ENCODE results near the gene PTP4A1. TPM values are rescaled to one million over a fixed set of nuclear protein-coding genes. Genes with fewer than 3 reads are reported as not detected.

The PTP4A1 gene
- total and polyA plus RNA-seq, 7 donors, result 21.4 to 173 (median 44.5) TPM

DNA sequence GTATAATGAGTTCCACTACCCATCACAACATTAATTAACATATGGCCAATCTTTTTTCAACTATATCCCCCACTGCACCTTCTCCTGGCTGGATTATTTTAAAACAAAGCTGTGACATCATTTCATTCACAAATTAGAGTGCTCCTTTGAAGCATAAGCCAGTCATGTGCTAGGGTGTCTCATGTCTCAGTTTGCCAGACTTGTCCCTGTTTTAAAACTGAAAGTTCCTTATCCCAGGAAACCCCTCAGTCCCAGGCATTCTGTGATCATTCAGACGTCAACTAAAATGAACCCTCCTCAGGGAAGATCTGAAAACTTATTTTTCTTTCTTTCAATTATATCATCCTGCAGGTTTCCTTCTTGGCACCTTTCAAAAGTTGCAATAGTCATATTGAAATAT is 29.3 kb upstream of the PTP4A1 start:
- no peak overlapping the region for H3K4me3 ChIP-seq
- no peaks in the 10 kb centered on the region for H3K36me3 ChIP-seq
- no peak overlapping the region for H3K27ac ChIP-seq
- DNase-seq, result no peak
- intact Hi-C loops (cut with DNase I), result no loop called here
- no peaks in the 10 kb centered on the region for H3K9me3 ChIP-seq
- H3K4me1 ChIP-seq, result no peaks in the 10 kb centered on the region
- H3K27me3 ChIP-seq, result no peaks in the 10 kb centered on the region
- 82 to 90% methylated on average over 1 of the region's 1 CpG for WGBS, 2 donors
- TF ChIP-seq CTCF (IDR thresholded peaks at IDR 0.05) (no peak), POLR2AphosphoS5 (IDR thresholded peaks at IDR 0.05) (no peak), POLR2A (IDR thresholded peaks at IDR 0.05) (no peak)

GRCh38 chr6:63543982-63544381 is 28.3 kb upstream of the PTP4A1 start:
- intact Hi-C loops (cut with DNase I), result no loop called here
- no peaks in the 10 kb centered on the region for H3K27me3 ChIP-seq
- no peaks in the 10 kb centered on the region for H3K4me1 ChIP-seq
- no peaks in the 10 kb centered on the region for H3K36me3 ChIP-seq
- no peak for DNase-seq
- H3K4me3 ChIP-seq, result no peak overlapping the region
- H3K9me3 ChIP-seq, result no peaks in the 10 kb centered on the region
- H3K27ac ChIP-seq, result no peak overlapping the region
- WGBS, 2 donors, result 70 to 76% methylated on average over 3 of the region's 3 CpGs
- TF ChIP-seq CTCF (IDR thresholded peaks at IDR 0.05), result no peak
- no peak for TF ChIP-seq POLR2A (IDR thresholded peaks at IDR 0.05)
- no peak for TF ChIP-seq POLR2AphosphoS5 (IDR thresholded peaks at IDR 0.05)
- no peak for TF ChIP-seq EP300 (IDR thresholded peaks at IDR 0.05)

DNA sequence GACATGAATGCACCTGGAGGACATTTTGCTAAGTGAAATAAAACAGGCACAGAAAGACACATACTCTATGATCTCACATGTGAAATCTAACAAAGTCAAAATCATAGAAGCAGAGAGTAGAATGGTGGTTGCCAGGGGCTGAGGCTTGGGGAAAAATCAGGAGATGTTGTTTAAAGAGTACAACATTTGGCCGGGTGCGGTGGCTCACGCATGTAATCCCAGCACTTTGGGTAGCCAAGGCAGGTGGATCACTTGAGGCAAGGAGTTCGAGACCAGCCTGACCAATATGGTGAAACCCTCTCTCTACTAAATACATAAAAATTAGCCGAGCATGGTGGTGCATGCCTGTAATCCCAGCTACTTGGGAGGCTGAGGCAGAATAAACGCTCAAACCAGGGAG is 26.0 kb upstream of the PTP4A1 start:
- intact Hi-C loops (cut with DNase I), result no loop called here
- no peak for TF ChIP-seq POLR2AphosphoS5 (IDR thresholded peaks at IDR 0.05)
- no peak for TF ChIP-seq CTCF (IDR thresholded peaks at IDR 0.05)
- no peak for TF ChIP-seq EP300 (IDR thresholded peaks at IDR 0.05)
- TF ChIP-seq POLR2A (IDR thresholded peaks at IDR 0.05), result no peak
- Histone ChIP-seq H3K4me3 (no peak overlapping the region), H3K27me3 (no peaks in the 10 kb centered on the region), H3K9me3 (no peaks in the 10 kb centered on the region), H3K36me3 (no peaks in the 10 kb centered on the region), H3K4me1 (no peaks in the 10 kb centered on the region), H3K27ac (no peak overlapping the region)
- 95 to 96% methylated on average over 6 of the region's 6 CpGs for WGBS, 2 donors
- no peak for DNase-seq

GRCh38 chr6:63546697-63547096 is 25.6 kb upstream of the PTP4A1 start:
- no peak overlapping the region for H3K27ac ChIP-seq
- no peak for DNase-seq
- no peaks in the 10 kb centered on the region for H3K27me3 ChIP-seq
- no peak overlapping the region for H3K4me3 ChIP-seq
- TF ChIP-seq POLR2AphosphoS5 (IDR thresholded peaks at IDR 0.05), result no peak
- no peak for TF ChIP-seq EP300 (IDR thresholded peaks at IDR 0.05)
- TF ChIP-seq CTCF (IDR thresholded peaks at IDR 0.05), result no peak
- no peak for TF ChIP-seq POLR2A (IDR thresholded peaks at IDR 0.05)
- no peaks in the 10 kb centered on the region for H3K36me3 ChIP-seq
- H3K4me1 ChIP-seq, result no peaks in the 10 kb centered on the region
- intact Hi-C loops (cut with DNase I), result no loop called here
- 97 to 100% methylated on average over 1 of the region's 1 CpG for WGBS, 2 donors
- no peaks in the 10 kb centered on the region for H3K9me3 ChIP-seq

DNA sequence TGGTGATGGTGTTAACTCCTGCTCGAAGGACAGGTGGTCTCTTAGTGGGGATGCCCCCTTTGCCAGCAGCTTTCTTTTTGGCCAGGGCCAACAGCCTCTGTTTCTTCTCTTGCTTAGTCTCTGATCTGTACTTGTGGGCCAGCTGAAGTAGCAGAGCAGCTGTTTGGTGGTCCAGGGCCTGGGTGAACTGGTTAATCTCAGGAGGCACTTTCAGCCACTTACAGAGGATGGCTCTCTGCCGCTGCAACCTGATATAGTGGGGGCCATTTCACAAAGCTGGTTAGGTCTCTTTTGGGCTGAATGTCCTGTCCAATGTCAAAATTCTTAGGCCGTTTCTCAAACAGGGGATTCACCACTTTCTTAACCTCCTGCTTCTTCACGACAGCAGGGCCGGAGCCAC is 23.2 kb upstream of the PTP4A1 start:
- H3K9me3 ChIP-seq, result no peaks in the 10 kb centered on the region
- no peaks in the 10 kb centered on the region for H3K4me1 ChIP-seq
- no peak for TF ChIP-seq CTCF (IDR thresholded peaks at IDR 0.05)
- TF ChIP-seq POLR2AphosphoS5 (IDR thresholded peaks at IDR 0.05), result no peak
- H3K27ac ChIP-seq, result no peak overlapping the region
- no peaks in the 10 kb centered on the region for H3K27me3 ChIP-seq
- no peak for DNase-seq
- 90 to 94% methylated on average over 5 of the region's 5 CpGs for WGBS, 2 donors
- no peak overlapping the region for H3K4me3 ChIP-seq
- intact Hi-C loops (cut with DNase I), result no loop called here
- H3K36me3 ChIP-seq, result no peaks in the 10 kb centered on the region
